Measurements from ENCODE around the gene AP1G2. TPM values are rescaled to one million over a fixed set of nuclear protein-coding genes. Genes with fewer than 3 reads are reported as not detected.

Gene AP1G2
- total RNA-seq, 1 donor from 2014 or later: 146 TPM

GRCh38 chr14:23550131-23550811 is 17.3 kb downstream of the AP1G2 start:
- Histone ChIP-seq H3K4me3 (peak overlapping the region; percentile 76), H3K4me1 (peaks cover 15% of the 10 kb centered on the region), H3K9me3 (no peaks in the 10 kb centered on the region), H3K27ac (no peak overlapping the region), H3K27me3 (ENCODE audit: low read depth) (no peaks in the 10 kb centered on the region), H3K36me3 (no peaks in the 10 kb centered on the region)
- TF ChIP-seq CTCF (IDR thresholded peaks at IDR 0.05): no peak
- ATAC-seq (peak in 1 of 2 donors; percentile 3), DNase-seq (no peak)
- intact Hi-C loops (cut with DNase I): no loop called here

- intact Hi-C loops (cut with DNase I): no loop called here
- no peak overlapping the region for H3K4me3 ChIP-seq
- no peaks in the 10 kb centered on the region for H3K27me3 ChIP-seq (ENCODE audit: low read depth)
- H3K4me1 ChIP-seq: peaks cover 13% of the 10 kb centered on the region
- ATAC-seq (no peak), DNase-seq (no peak)
- no peaks in the 10 kb centered on the region for H3K36me3 ChIP-seq
- no peaks in the 10 kb centered on the region for H3K9me3 ChIP-seq
- H3K27ac ChIP-seq: no peak overlapping the region
- no peak for TF ChIP-seq CTCF (IDR thresholded peaks at IDR 0.05)
Observed at GRCh38 chr14:23548351-23549318, 19.0 kb downstream of the AP1G2 start.

GRCh38 chr14:23547924-23548323 is 19.7 kb downstream of the AP1G2 start:
- DNase-seq: no peak
- H3K4me3 ChIP-seq: no peak overlapping the region
- ATAC-seq: no peak
- H3K36me3 ChIP-seq: no peaks in the 10 kb centered on the region
- H3K27me3 ChIP-seq (ENCODE audit: low read depth): no peaks in the 10 kb centered on the region
- intact Hi-C loops (cut with DNase I): no loop called here
- H3K4me1 ChIP-seq: peaks cover 13% of the 10 kb centered on the region
- TF ChIP-seq CTCF (IDR thresholded peaks at IDR 0.05): no peak
- no peak overlapping the region for H3K27ac ChIP-seq
- no peaks in the 10 kb centered on the region for H3K9me3 ChIP-seq

GRCh38 chr14:23546450-23547035 is 21.0 kb downstream of the AP1G2 start:
- Histone ChIP-seq H3K4me3 (no peak overlapping the region), H3K27me3 (ENCODE audit: low read depth) (no peaks in the 10 kb centered on the region), H3K4me1 (peaks cover 8% of the 10 kb centered on the region), H3K9me3 (no peaks in the 10 kb centered on the region), H3K27ac (no peak overlapping the region), H3K36me3 (no peaks in the 10 kb centered on the region)
- no peak for TF ChIP-seq CTCF (IDR thresholded peaks at IDR 0.05)
- DNase-seq: no peak
- no peak for ATAC-seq
- intact Hi-C loops (cut with DNase I): no loop called here

GRCh38 chr14:23545740-23546365 is 21.7 kb downstream of the AP1G2 start:
- no peaks in the 10 kb centered on the region for H3K9me3 ChIP-seq
- no peaks in the 10 kb centered on the region for H3K27me3 ChIP-seq (ENCODE audit: low read depth)
- H3K36me3 ChIP-seq: no peaks in the 10 kb centered on the region
- peaks cover 8% of the 10 kb centered on the region for H3K4me1 ChIP-seq
- intact Hi-C loops (cut with DNase I): no loop called here
- no peak overlapping the region for H3K27ac ChIP-seq
- no peak for ATAC-seq
- no peak for DNase-seq
- no peak for TF ChIP-seq CTCF (IDR thresholded peaks at IDR 0.05)
- H3K4me3 ChIP-seq: no peak overlapping the region
